G401.6 (cell line): ENCODE results near the gene PTCD2.

Experiments used
- FAIRE-seq: peaks from 2 replicates; lab custom pipeline; 2012; peaks lifted over from hg19 to GRCh38; lab: Jason Lieb, UNC

The PTCD2 gene, protein sequence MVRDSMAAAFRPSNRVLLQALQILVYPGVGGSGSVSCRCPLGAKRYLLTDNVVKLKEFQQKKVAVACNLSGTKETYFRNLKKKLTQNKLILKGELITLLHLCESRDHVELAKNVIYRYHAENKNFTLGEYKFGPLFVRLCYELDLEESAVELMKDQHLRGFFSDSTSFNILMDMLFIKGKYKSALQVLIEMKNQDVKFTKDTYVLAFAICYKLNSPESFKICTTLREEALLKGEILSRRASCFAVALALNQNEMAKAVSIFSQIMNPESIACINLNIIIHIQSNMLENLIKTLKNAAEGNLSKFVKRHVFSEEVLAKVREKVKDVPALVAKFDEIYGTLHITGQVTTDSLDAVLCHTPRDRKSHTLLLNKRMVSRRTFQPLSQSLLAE

DNA sequence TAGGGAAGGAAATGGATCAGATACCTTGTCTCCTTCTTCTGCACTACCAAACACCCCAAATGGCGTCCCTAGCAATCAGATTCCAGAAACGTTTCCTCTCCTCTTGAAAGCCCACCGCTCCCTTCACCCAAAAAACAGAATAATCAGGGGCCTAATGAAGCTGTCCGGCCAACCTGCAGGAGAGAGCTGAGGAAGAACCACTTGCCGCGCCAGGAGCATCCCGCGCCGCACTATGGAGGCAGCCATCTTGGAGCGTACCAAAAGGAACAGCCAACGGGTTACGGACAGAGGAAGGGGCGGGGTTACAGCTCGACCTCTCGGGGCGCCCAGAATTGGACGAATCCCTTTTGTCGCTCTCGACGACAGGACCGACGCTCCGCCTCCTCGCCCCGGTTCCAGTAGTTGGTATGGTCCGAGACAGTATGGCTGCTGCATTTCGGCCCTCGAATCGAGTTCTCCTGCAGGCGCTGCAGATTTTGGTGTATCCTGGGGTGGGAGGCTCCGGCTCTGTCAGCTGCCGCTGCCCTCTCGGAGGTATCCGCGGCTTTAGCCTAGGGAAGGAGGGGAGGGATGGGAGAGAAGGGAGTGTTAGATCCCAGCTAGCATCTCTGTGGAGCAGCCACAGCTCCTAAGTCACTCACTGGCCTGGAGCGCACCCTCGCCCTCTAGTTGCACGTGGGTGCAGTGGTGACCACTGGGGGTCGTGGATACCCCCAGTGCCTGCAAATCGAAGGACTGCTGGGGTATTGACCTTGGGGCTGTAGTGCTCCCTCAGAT, at the start of gene PTCD2, which contains the start of gene MRPS27:
PTCD2 (plus strand) TSS at position 398 of the 777 bp plus-strand sequence; CDS start at position 408, 10 bp downstream.
MRPS27 (minus strand) TSS at position 265 of the 777 bp plus-strand sequence; CDS start at position 246, 19 bp downstream.
- FAIRE-seq, result peak; percentile 97

DNA sequence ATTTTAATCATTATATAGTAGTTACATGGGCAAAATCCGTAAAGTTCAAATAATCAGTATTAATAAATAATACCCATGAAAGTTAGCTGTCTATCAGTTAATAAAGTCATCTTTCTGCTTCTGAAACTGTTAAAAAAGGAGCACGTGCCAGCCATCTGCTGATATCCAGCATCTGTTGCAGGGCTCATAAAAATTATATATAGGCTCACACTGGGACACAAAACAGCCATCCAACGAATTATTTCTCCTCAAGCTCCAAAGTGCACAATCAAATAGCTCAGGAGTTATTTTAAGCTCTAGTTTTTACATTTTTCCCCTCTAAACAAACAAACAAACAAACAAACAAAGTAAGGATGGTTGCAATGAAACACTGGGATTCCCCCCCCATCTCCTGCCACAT, 48.5 kb upstream of the PTCD2 start:
- FAIRE-seq, result no peak

DNA sequence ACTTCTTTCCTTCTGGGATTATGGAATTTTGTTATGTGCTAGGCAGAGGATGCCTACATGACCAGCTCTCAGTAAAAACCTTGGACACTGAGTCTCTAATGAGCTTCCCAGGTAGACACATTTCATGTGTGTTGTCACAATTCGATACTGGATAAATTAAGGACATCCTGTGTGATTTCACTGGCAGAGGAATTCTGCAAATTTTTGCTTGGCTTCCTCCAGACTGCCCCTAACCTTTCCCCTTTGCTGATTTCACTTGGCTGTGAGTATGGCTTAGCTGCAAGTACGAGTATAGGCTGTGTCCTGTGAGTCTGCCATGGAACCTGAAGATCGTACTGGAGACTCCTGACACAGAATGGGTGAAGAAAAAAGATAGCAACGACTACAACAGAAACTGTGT, 47.8 kb upstream of the PTCD2 start:
- no peak for FAIRE-seq

DNA sequence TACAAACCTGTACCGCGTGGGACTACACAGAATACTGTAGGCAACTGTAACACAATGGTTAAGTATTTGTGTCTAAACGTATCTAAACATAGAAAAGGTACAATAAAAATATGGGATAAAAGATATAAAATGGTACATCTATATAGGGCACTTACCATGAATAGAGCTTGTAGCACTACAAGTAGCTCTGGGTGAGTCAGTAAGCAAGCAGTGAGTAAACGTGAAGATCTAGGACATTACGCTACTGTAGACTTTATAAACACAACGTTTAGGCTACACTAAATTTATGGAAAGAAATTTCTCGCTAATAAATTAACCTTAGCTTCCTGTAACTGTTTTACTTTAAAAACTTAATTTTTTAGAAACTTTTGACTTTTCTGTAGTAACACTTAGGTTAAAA, 46.6 kb upstream of the PTCD2 start:
- FAIRE-seq, result no peak

DNA sequence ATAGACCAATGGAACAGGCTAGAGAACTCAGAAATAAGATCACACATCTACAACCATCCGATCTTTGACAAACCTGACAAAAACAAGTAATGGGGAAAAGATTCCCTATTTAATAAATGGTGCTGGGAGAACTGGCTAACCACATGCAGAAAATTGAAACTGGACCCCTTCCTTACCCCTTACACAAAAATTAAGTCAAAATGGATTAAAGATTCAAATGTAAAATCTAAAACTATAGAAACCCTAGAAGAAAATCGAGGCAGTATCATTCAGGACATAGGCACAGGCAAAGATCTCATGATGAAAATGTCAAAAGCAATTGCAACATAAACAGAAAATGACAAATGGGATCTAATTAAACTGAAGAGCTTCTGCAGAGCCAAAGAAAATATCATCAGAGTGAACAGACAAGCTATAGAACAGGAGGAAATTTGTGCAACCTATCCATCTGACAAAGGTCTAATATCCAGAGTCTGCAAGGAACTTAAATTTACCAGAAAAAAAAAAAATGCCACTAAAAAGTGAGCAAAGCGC, 43.9 kb upstream of the PTCD2 start:
- FAIRE-seq, result no peak

DNA sequence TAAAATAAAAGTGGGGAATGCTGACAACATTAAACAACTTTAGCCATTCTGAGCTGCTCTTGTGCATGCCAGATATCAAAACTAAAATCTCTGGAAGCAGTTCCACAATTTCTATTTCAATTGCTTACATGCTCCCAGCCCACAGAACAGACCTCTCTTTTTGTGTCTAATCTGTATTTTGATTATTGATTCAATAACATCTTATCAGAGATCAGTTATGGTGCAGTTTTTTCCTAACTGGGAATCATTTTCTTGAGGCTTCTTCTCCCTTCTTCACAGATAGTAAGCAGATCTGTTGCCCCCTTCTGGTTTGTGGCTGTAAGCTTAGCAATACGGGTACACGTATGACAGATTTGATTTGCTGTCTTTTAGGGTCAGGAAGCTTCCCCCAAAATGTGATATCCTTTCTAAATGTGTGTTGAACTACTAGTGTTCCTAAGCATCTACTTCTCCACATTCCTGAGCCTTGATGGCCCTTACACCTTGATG, 39.5 kb upstream of the PTCD2 start:
- no peak for FAIRE-seq

DNA sequence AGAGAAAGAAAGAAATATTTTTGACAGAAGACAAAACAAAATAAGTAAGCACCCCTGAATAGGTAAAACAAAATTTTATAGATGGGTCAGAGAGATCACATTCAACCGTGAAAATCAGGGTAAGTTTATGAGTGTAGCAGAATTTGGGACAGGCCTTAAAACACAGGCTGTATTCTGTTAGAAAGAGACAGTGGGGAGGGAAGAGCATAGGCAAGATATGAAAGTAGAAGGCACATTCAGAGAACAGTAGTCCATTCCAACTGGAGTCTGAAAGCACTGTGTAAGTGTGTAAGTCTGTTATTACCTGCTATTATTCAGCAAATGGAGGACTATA, 38.8 kb upstream of the PTCD2 start:
- no peak for FAIRE-seq

DNA sequence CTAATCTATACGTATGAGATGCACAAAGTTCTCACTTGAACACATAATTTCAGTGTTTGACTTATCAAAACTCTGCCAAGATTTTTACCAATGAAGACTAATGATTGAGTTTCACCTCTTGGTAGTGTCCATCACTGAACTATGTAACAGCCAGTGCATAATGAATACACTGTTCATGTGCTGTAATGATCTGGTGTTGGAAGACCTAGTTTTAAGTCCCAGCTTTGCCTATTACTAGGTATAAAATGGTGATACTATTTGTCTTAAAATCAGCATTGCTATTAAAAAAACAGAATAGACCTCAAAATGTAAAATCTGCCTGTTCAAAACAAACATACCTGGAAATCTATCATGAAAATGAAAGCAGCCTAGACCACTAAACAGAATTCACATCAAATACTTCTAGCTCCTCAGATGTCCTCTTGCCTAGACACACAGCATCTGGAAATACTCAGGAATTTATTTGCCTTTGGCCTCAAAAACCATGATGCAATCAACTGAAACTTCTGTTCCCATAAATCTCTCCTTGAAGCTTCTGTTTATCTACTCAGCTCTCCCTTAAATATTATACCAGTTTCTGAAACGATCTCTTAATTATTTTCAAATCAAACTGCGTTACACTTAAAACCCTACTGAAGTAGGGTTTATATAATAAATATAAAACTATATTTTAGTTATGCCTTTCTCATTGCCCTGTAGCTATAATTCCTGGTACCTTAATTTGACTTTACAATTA, 38.2 kb upstream of the PTCD2 start:
- FAIRE-seq, result no peak

DNA sequence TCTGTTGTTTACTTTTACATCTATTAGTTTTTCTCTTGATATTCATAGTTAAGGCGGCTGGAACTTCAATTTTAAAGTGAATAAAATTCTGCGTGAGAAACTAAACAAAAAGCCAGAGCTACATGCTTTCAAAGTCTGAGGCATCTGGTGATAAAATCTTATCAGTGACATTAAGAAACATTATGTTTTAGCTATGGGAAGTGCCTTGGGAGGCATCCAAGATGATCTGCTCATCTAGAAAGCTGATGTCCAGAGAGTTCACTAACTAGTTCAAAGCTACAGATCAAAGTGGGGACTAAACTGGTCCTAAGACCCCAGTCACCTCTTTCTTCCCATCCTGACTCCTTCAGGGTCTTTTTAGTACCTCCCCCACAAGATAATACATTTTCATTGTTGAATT, 37.3 kb upstream of the PTCD2 start:
- FAIRE-seq, result no peak

DNA sequence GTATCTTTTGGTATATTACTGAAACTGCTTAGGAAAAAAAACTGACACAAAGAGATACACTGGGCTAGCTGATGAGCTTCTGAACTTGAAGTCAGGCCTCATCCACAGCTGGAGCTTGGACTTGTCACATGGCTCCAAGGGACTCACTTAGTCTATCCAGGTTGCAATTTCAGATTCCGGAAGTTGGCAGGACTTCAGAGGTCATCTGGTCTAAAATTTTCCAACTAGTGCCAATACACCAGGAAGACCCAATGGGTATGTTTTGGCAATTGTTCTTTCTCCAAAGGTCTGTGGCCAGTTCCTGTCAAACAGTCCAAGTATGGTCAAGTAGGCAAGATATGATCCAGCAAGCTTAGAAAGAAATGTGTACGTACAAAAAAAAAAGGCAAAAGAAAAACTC, 36.8 kb upstream of the PTCD2 start:
- no peak for FAIRE-seq

DNA sequence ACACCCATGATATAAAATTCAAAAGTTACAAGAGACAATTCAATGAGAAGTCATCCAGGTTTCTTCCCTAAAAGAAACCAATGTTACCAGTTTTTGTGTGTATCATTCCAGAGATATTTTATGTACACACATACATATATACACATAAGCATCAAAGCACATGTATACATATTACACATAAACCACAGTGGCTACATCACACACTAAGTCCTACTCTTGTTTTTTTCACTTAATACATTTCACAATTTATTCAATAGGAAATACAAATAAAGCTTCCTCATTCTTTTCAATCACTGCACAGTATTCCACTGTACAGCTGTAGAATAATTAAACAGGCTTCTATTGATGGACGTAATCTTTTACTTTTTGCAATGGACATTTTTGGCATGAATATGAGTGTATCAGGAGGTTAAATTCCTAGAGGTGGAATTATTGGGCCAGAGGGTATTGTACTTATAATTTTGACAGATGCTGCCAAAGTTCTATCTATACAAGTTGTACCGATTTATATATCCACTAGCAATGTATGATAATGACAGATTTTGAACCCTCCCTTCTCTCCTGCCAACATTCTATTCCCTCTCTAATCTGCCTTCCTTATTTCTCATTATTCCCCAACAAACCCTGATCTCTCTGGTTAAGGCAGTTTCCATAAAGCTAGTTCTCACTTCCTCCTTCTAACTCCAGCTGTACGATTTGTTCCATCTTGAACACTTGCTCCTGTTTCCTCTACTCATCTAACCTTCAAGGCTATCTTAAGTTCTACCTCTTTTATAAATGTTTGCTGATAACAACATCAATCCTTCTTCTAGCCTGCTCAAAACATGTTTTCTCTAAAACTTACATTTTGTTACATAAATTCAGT, 35.4 kb upstream of the PTCD2 start:
- no peak for FAIRE-seq

DNA sequence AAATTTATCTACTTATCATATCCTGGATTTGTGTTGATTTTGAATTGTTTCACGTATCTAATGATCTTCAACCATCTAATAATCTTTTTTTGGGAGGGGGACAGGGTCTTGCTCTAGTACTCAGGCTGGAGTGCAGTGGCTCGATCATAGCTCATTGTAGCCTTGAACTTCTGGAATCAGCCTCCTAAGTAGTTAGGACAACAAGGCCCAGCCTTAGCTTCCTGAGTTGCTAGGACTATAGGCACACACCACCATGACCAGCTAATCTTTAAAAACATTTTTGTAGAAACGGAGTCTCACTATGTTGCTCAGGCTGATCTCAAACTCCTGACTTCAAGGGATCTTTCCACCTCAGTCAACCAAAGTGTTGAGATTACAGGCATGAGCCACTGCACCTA, 34.8 kb upstream of the PTCD2 start:
- FAIRE-seq, result no peak

DNA sequence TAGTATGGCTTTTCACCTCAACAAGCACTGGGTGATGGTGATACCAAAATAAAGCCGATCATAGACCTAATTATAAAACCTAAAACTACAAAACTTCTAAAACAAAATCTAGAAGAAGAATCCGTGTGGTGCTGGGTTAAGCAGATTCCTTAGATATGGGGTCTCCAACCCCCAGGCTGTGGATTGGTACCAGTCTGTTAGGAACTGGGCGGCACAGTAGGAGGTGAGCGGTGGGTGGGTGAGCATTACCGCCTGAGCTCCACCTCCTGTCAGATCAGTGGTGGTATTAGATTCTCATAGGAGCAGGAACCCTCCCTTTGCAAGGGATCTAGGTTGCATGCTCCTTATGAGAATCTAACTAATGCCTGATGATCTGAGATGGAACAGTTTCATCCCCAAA, 33.4 kb upstream of the PTCD2 start:
- no peak for FAIRE-seq

DNA sequence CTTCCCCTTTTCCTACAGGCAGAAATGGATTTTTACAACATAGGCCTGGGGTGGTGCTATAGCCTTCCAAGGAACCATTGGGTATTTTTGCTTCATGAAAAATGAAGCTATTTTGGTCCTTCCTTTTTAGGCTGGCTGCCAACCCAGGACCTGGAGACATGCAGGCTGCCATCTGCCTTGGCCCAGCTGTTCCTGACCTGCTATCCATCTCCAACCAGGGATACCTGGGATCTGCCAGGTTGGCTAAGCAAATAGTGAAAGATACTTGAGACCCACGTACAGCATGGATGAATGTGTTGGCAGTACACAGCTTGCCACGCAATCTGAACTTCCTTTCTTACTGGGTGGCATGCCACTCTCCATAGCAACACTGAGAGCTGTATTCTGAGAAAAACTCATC, 31.2 kb upstream of the PTCD2 start:
- FAIRE-seq, result no peak

DNA sequence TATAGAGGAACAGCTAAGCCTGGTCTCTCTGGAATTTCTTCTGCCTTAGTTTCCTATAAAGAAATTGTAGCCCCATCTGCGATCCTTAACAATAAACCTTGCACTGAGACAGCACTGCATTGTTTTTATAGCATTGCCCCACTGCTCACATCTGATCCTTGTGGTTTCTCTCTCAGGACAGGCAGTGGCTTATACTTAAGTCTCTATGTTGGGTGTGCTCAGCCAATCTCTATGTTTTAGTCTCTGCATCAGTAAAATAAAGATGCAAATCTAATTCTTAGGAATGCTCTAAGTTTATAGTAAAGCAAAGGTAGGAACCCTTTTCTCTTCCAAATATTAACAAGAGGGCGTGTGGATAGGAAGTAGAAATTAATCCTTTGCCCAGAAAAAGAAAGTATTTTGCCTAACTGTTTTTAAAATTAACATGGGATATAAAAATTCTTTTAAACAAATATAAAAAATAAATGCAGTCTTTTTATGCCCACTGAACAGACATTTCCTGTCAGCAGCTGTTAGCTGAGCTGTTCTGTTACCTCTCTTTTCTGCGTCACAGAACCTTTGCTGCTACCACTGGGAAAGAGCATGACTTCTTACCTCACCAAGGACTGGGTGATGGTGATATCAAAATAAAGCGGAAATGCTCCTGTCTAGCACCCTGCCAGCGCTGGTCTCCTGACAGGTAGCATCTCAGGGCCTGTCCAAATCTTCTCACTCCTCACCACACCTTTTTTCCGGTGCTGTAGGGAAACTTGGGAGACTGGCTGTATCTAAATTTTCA, 29.6 kb upstream of the PTCD2 start:
- no peak for FAIRE-seq

DNA sequence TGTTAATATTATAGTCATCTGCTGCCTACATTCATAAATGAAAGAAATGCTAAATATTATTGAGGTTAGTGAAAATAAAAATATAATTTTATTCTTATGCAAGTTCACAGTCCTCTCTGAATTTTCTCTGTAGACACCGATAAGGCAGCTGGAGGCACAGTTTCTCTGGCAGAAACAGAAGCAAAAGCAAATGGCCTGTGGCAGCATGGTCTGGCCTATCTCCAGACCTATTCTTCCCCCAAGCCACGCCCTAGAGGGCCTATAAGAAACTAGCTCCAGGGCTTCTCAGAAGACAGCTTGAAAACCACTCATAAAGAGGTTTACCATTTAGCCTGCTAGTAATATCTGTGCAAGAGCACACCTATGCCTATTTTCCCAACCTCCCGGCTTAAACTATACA, 28.6 kb upstream of the PTCD2 start:
- FAIRE-seq, result no peak

DNA sequence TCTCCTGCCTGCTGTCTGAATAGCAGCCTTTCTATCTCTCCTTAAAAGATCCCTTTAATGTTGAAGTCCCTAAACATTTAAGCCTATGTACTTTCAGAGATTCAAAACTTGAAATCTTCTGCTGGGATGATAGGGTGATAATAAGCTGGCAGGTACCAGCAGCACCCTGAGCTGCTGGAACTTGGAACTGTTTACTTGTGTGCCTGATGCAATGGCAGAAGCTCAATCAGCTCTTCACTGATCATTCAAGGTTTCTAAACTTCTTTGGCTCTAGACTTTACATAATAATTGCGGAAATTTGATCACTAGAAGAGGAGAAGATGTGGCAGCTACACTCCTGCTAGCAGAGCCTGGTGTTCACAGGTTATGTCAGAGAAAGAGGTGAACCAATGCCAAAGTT, 27.8 kb upstream of the PTCD2 start:
- FAIRE-seq, result no peak

DNA sequence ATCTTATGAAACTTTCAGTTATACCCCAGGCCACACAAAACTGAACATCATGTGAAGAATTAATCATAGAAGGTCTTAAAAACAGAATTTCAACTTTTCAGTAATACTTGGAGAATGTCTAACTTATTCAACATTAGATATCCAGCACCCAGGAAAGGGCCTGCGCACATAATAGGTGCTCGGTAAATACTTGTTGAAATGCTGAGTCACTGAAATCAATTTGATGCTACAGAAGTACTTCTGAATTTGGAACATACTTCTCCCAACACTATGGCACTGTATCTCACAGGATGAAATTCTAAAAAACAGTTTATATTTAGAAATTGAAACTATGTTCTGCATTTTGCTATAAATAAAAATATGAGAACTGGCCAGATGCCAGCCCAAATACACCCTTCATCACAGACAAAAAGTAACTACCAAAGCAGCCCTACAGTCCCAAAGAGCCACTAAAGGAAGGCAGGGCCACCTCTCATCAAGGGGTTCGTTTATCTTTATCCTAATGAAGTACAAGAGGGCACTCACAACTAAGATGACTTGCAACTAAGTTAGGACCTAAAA, 26.6 kb upstream of the PTCD2 start:
- no peak for FAIRE-seq

DNA sequence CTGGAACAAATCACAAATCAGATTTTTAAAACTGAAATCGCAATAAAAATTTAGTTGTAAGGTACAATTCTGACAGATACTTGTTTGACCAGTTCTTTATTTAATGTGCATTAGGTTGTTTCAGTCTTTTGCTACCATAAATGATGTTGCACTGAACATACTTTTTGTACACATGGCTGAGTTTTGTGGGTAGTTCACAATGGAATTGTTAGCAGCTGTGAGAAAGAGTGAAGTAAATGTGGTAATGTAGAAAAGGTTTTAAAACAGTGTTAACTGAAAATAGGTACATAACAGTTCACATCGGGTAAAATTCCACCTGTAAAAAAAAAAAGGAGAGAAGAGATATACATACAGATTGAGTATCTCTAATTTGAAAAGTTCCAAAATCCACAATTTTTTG, 25.7 kb upstream of the PTCD2 start:
- FAIRE-seq, result no peak

DNA sequence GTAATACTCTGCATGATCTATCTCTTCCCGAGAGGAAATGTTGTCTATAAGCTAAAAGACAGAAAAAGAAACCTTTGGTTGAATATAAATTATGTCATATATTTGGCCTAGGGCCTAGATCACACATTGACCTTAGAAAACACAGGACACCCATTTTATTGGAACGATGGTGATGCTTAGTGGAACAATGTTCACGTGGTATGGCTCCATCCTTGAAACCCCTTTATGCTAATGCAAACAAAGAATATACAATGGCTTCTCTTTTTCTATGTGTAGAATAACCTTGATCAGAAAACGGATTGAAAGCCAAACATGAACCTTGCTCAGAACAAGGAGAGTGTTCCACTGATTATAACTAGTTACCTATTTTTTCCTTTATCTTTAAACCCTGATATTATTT, 24.6 kb upstream of the PTCD2 start:
- FAIRE-seq, result no peak

DNA sequence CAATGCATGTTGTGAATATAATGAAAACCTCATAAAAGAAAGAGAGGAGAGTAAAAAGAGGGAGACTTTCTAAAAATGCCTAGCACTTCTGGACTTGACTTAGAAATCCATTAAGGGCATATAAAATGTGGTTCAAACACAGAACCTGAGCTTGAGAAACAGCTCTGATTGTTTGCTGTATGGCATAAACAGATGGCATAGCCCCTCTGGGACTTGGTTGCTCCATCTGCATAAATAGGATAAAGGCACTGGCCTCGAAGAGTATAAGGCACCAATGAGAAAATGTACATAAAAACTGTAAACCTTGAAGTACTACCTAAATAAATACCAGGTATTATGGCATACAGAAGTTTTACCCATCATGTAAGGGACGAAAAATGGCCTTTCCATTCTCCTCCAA, 23.9 kb upstream of the PTCD2 start:
- FAIRE-seq, result no peak
